C4-2B (cell line): ENCODE data around the gene SMPD3.

Source experiments
- H3K27ac ChIP-seq: fragments of 450-650 bp; 2 replicates; pipeline ENCODE4 v1.5.1; 2017
- CTCF ChIP-seq: fragments of 450-650 bp; conservative IDR thresholded peaks from 2 replicates; pipeline ENCODE4 v1.5.1; 2017; ENCODE audit warnings: mild to moderate bottlenecking
- ZFX ChIP-seq: fragments of 450-650 bp; IDR thresholded peaks from 2 replicates; pipeline ENCODE4 v1.6.1; 2017

Gene SMPD3

GRCh38 chr16:68479271-68479670, 31.0 kb upstream of the SMPD3 start:
- H3K27ac ChIP-seq: no peak overlapping the region
- TF ChIP-seq ZFX (no peak), CTCF (no peak)

GRCh38 chr16:68478526-68479250, 30.4 kb upstream of the SMPD3 start:
- H3K27ac ChIP-seq: no peak overlapping the region
- TF ChIP-seq ZFX: no peak
- no peak for TF ChIP-seq CTCF

GRCh38 chr16:68475071-68475470, 26.8 kb upstream of the SMPD3 start:
- H3K27ac ChIP-seq: no peak overlapping the region
- no peak for TF ChIP-seq ZFX
- TF ChIP-seq CTCF: no peak

GRCh38 chr16:68473358-68474070, 25.2 kb upstream of the SMPD3 start:
- H3K27ac ChIP-seq: no peak overlapping the region
- TF ChIP-seq ZFX (no peak), CTCF (no peak)

GRCh38 chr16:68472581-68472980, 24.3 kb upstream of the SMPD3 start:
- no peak for TF ChIP-seq CTCF
- no peak for TF ChIP-seq ZFX
- no peak overlapping the region for H3K27ac ChIP-seq

GRCh38 chr16:68470461-68471150, 22.3 kb upstream of the SMPD3 start:
- no peak for TF ChIP-seq CTCF
- H3K27ac ChIP-seq: peak overlapping the region; percentile 36
